Colonic mucosa (tissue), 4 donors: ENCODE measurements around the gene UNC5A. TPM values are rescaled to one million over a fixed set of nuclear protein-coding genes. Genes with fewer than 3 reads are reported as not detected.

Experiments
- DNase-seq: peaks from one replicate; pipeline ENCODE4 v3.0.0-alpha.2; 2020
- H3K27ac ChIP-seq: fragments of 200-600 bp; one replicate; pipeline ENCODE4 v1.8.0; 2021
- H3K27me3 ChIP-seq: fragments of 200-600 bp; one replicate; pipeline ENCODE4 v1.8.0; 2021
- H3K36me3 ChIP-seq: fragments of 200-600 bp; one replicate; pipeline ENCODE4 v1.8.0; 2021
- H3K4me1 ChIP-seq: fragments of 200-600 bp; one replicate; pipeline ENCODE4 v1.8.0; 2021; ENCODE audit warnings: mild to moderate bottlenecking
- H3K4me3 ChIP-seq: fragments of 200-600 bp; one replicate; pipeline ENCODE4 v1.8.0; 2021
- H3K9ac ChIP-seq, 2 donors: one replicate each; pipeline ENCODE4 v1.7.0; 2013; ENCODE audit warnings: control low read depth in 2 of 2, low read depth in 2 of 2, low read length in 2 of 2
- H3K9me3 ChIP-seq: fragments of 200-600 bp; one replicate; pipeline ENCODE4 v1.8.0; 2021
- CTCF ChIP-seq: fragments of 200-600 bp; IDR thresholded peaks from one replicate; pipeline ENCODE4 v1.8.0; 2022; ENCODE audit warnings: antibody characterized with exemption, mild to moderate bottlenecking
- intact Hi-C: fragments of 100-400 bp; cut with DNase I; formaldehyde crosslinking; loops from one replicate; pipeline ENCODE4 v1.14.1; 2022
- total RNA-seq, 2 donors: library from RNA; stranded (reverse); fragmentation: NEBNext Ultra II Directional in 1 of 2; extraction: Animal tissue kit (Norgen Biotek cat#: 25700) in 1 of 2; gene quantifications; one replicate each; pipeline ENCODE4 v1.2.1, GENCODE V29; 2021
- donor health status: healthy.
- donor health status: DM: no; HTN: no; CAD: no.
- donor health status: DM: no; HTN: no; CAD: no.

UNC5A gene
- total RNA-seq, 2 donors from 2014 or later, result not detected

GRCh38 chr5:176878906-176879662 lies 68.7 kb downstream of the UNC5A start:
- H3K9ac ChIP-seq, result no peak overlapping the region
- no peak for DNase-seq
- intact Hi-C loops, result no loop called here

GRCh38 chr5:176879663-176880361 lies 69.5 kb downstream of the UNC5A start:
- intact Hi-C loops, result no loop called here
- no peak for DNase-seq
- H3K9ac ChIP-seq, result no peak overlapping the region
- TF ChIP-seq CTCF, result no peak
- no peaks in the 10 kb centered on the region for H3K36me3 ChIP-seq
- no peak overlapping the region for H3K27ac ChIP-seq
- H3K9me3 ChIP-seq, result no peaks in the 10 kb centered on the region
- no peak overlapping the region for H3K4me3 ChIP-seq
- peaks cover 4% of the 10 kb centered on the region for H3K27me3 ChIP-seq
- H3K4me1 ChIP-seq, result no peaks in the 10 kb centered on the region

More at GRCh38 chr5:176878906-176879662, 68.7 kb downstream of the UNC5A start:
- Histone ChIP-seq H3K27ac (no peak overlapping the region), H3K27me3 (peaks cover 4% of the 10 kb centered on the region), H3K4me1 (no peaks in the 10 kb centered on the region), H3K36me3 (no peaks in the 10 kb centered on the region), H3K9me3 (no peaks in the 10 kb centered on the region), H3K4me3 (no peak overlapping the region)
- TF ChIP-seq CTCF, result no peak

GRCh38 chr5:176880366-176881020 lies 70.1 kb downstream of the UNC5A start:
- no peak for DNase-seq
- intact Hi-C loops, result no loop called here

GRCh38 chr5:176881021-176881749 lies 70.8 kb downstream of the UNC5A start:
- Histone ChIP-seq H3K4me1 (no peaks in the 10 kb centered on the region), H3K27ac (no peak overlapping the region), H3K27me3 (peaks cover 4% of the 10 kb centered on the region), H3K4me3 (no peak overlapping the region), H3K9ac (no peak overlapping the region), H3K9me3 (no peaks in the 10 kb centered on the region), H3K36me3 (no peaks in the 10 kb centered on the region)
- TF ChIP-seq CTCF, result no peak
- intact Hi-C loops, result no loop called here
- no peak for DNase-seq

More at GRCh38 chr5:176880366-176881020, 70.1 kb downstream of the UNC5A start:
- H3K4me1 ChIP-seq, result no peaks in the 10 kb centered on the region
- H3K9ac ChIP-seq, result no peak overlapping the region
- H3K4me3 ChIP-seq, result no peak overlapping the region
- H3K36me3 ChIP-seq, result no peaks in the 10 kb centered on the region
- peaks cover 4% of the 10 kb centered on the region for H3K27me3 ChIP-seq
- TF ChIP-seq CTCF, result no peak
- H3K27ac ChIP-seq, result no peak overlapping the region
- H3K9me3 ChIP-seq, result no peaks in the 10 kb centered on the region
